ENCODE measurements around the gene METTL15. TPM values are rescaled to one million over a fixed set of nuclear protein-coding genes. Genes with fewer than 3 reads are reported as not detected.

The METTL15 gene
- total and polyA plus RNA-seq, 2 donors (not counting 1 experiment from before 2014, with no cell fraction given), result 3.9 to 19.7 TPM

- Histone ChIP-seq H3K36me3 (replicated peaks in 1 of 2; ENCODE audit: control extremely low read depth in 1 of 2, control insufficient read depth in 1 of 2, extremely low read depth in 1 of 2, insufficient read depth in 2 of 2, low read length in 1 of 2) (no peaks in the 10 kb centered on the region), H3K27ac (ENCODE audit: low read length in 2 of 2) (no peak overlapping the region), H2AFZ (ENCODE audit: insufficient read depth, low read depth, low read length, poor library complexity, severe bottlenecking) (no peak overlapping the region), H3K9ac (ENCODE audit: low read length) (no peak overlapping the region), H3K4me3 (ENCODE audit: control extremely low read depth in 1 of 5, extremely low read depth in 1 of 5, insufficient read depth in 1 of 5, low read depth in 2 of 5, low read length in 4 of 5) (no peak overlapping the region), H3K4me1 (ENCODE audit: control insufficient read depth in 2 of 2, insufficient read depth in 2 of 2, low read length in 2 of 2) (no peaks in the 10 kb centered on the region), H3K9me3 (ENCODE audit: control extremely low read depth in 1 of 3, control insufficient read depth in 2 of 3, insufficient read depth in 1 of 3, low read length in 2 of 3) (peaks cover 0 to 8% (median 4%) of the 10 kb centered on the region in 3 donors), H3K4me2 (replicated peaks; ENCODE audit: low read depth, low read length, poor library complexity, severe bottlenecking) (no peak overlapping the region), H3K79me2 (ENCODE audit: control insufficient read depth, insufficient read depth, low read length) (no peaks in the 10 kb centered on the region), H3K27me3 (replicated peaks in 1 of 4; ENCODE audit: control extremely low read depth in 1 of 4, control insufficient read depth in 3 of 4, insufficient read depth in 4 of 4, low read length in 3 of 4) (no peaks in the 10 kb centered on the region), H4K20me1 (ENCODE audit: control insufficient read depth, insufficient read depth, low read length, poor library complexity, severe bottlenecking) (no peaks in the 10 kb centered on the region)
- ATAC-seq (ENCODE audit: low read depth) (no peak), DNase-seq (no peak)
- H3K4me3 Mint-ChIP-seq, result no peak overlapping the region
- TF ChIP-seq EZH2 (IDR thresholded peaks at IDR 0.05; ENCODE audit: borderline replicate concordance, insufficient read depth, low read depth, low read length, poor library complexity, severe bottlenecking) (no peak), CTCF (IDR thresholded peaks at IDR 0.05) (no peak)
- no peaks in the 10 kb centered on the region for H3K4me1 Mint-ChIP-seq
- CTCF ChIA-PET, result no interaction called here
- H3K9me3 Mint-ChIP-seq (ENCODE audit: insufficient read depth), result peaks cover 11% of the 10 kb centered on the region
- intact Hi-C loops (cut with micrococcal nuclease), result no loop called here
- POLR2A ChIA-PET, result no interaction called here
- no peaks in the 10 kb centered on the region for H3K27me3 Mint-ChIP-seq
- no peak overlapping the region for H3K27ac Mint-ChIP-seq
Observed at GRCh38 chr11:28337701-28338100, 229.5 kb downstream of the METTL15 start.

- no peaks in the 10 kb centered on the region for H3K36me3 ChIP-seq (replicated peaks in 1 of 2; ENCODE audit: control extremely low read depth in 1 of 2, control insufficient read depth in 1 of 2, extremely low read depth in 1 of 2, insufficient read depth in 2 of 2, low read length in 1 of 2)
- H2AFZ ChIP-seq (ENCODE audit: insufficient read depth, low read depth, low read length, poor library complexity, severe bottlenecking), result no peak overlapping the region
- no peak for ATAC-seq (ENCODE audit: low read depth)
- Mint-ChIP-seq H3K27me3 (no peaks in the 10 kb centered on the region), H3K4me1 (no peaks in the 10 kb centered on the region), H3K9me3 (ENCODE audit: insufficient read depth) (peaks cover 11% of the 10 kb centered on the region), H3K27ac (no peak overlapping the region), H3K4me3 (no peak overlapping the region)
- H3K4me3 ChIP-seq (ENCODE audit: control extremely low read depth in 1 of 5, extremely low read depth in 1 of 5, insufficient read depth in 1 of 5, low read depth in 2 of 5, low read length in 4 of 5), result no peak overlapping the region
- peaks cover 0 to 8% (median 4%) of the 10 kb centered on the region in 3 donors for H3K9me3 ChIP-seq (ENCODE audit: control extremely low read depth in 1 of 3, control insufficient read depth in 2 of 3, insufficient read depth in 1 of 3, low read length in 2 of 3)
- no peak overlapping the region for H3K4me2 ChIP-seq (replicated peaks; ENCODE audit: low read depth, low read length, poor library complexity, severe bottlenecking)
- intact Hi-C loops (cut with micrococcal nuclease), result no loop called here
- no peak overlapping the region for H3K27ac ChIP-seq (ENCODE audit: low read length in 2 of 2)
- POLR2A ChIA-PET, result no interaction called here
- WGBS (ENCODE audit: insufficient coverage), result no CpG with 5 or more reads among the region's 3 CpGs
- CTCF ChIA-PET, result no interaction called here
- H3K4me1 ChIP-seq (ENCODE audit: control insufficient read depth in 2 of 2, insufficient read depth in 2 of 2, low read length in 2 of 2), result no peaks in the 10 kb centered on the region
- no peak overlapping the region for H3K9ac ChIP-seq (ENCODE audit: low read length)
- no peaks in the 10 kb centered on the region for H3K79me2 ChIP-seq (ENCODE audit: control insufficient read depth, insufficient read depth, low read length)
- TF ChIP-seq CTCF (IDR thresholded peaks at IDR 0.05), result no peak
- TF ChIP-seq EZH2 (IDR thresholded peaks at IDR 0.05; ENCODE audit: borderline replicate concordance, insufficient read depth, low read depth, low read length, poor library complexity, severe bottlenecking), result no peak
- H3K27me3 ChIP-seq (replicated peaks in 1 of 4; ENCODE audit: control extremely low read depth in 1 of 4, control insufficient read depth in 3 of 4, insufficient read depth in 4 of 4, low read length in 3 of 4), result no peaks in the 10 kb centered on the region
- no peak for DNase-seq
- no peaks in the 10 kb centered on the region for H4K20me1 ChIP-seq (ENCODE audit: control insufficient read depth, insufficient read depth, low read length, poor library complexity, severe bottlenecking)
Observed at GRCh38 chr11:28338371-28338770, 230.2 kb downstream of the METTL15 start.
